Thoracic aorta (tissue), 2 donors: Measurements from ENCODE around the gene NCL. TPM values are rescaled to one million over a fixed set of nuclear protein-coding genes. Genes with fewer than 3 reads are reported as not detected.
A peak's percentile ranks its signal among the peaks of the same experiment; 100 is the strongest.

Source experiments
- ATAC-seq: fragments of 150-250 bp; one replicate; pipeline ENCODE4 v1.8.0; 2017; ENCODE audit warnings: low read depth; ENCODE audit not compliant: insufficient number of reproducible peaks, low FRiP score
- DNase-seq: peaks from one replicate; pipeline ENCODE4 v3.0.0-alpha.2; 2020; ENCODE audit warnings: low spot score
- H3K27ac ChIP-seq, 2 donors: fragments of 200-600 bp; sonication (generic); 1 replicate in 1 of 2; 2 replicates in 1 of 2; pipeline ENCODE4 v1.5.1; 2016; ENCODE audit warnings: mild to moderate bottlenecking in 2 of 2, moderate library complexity in 2 of 2
- H3K27me3 ChIP-seq: fragments of 200-600 bp; sonication (generic); replicated peaks from 2 replicates; pipeline ENCODE4 v1.6.0; 2016; ENCODE audit warnings: mild to moderate bottlenecking; ENCODE audit not compliant: insufficient read depth
- H3K36me3 ChIP-seq: fragments of 200-600 bp; sonication (generic); one replicate; pipeline ENCODE4 v1.5.1; 2016
- H3K4me1 ChIP-seq, 2 donors: fragments of 200-600 bp; sonication (generic); 1 replicate in 1 of 2; 2 replicates in 1 of 2; pipeline versions ENCODE4 v1.5.1 to v1.6.0; 2016; ENCODE audit warnings: low read depth in 2 of 2, mild to moderate bottlenecking in 1 of 2; ENCODE audit not compliant: control insufficient read depth in 1 of 2
- H3K4me3 ChIP-seq: fragments of 200-600 bp; sonication (generic); 2 replicates; pipeline ENCODE4 v1.5.1; 2016; ENCODE audit warnings: mild to moderate bottlenecking
- H3K9me3 ChIP-seq: fragments of 200-600 bp; sonication (generic); 2 replicates; pipeline ENCODE4 v1.5.1; 2016
- total RNA-seq, 2 donors: library from RNA; depleted of rRNA; stranded (reverse); fragments of >200 nt; gene quantifications; one replicate each; pipeline versions ENCODE4 v1.1.0 to v1.2.3, GENCODE V29; 2016
- TF ChIP-seq, protein P1 (sequence below): fragments of 200-600 bp; sonication (generic); IDR thresholded peaks from one replicate; pipeline ENCODE4 v1.5.1; 2019; ENCODE audit warnings: antibody characterized with exemption

NCL gene
- total RNA-seq, 2 donors from 2014 or later, result 80.4 to 210 TPM

DNA sequence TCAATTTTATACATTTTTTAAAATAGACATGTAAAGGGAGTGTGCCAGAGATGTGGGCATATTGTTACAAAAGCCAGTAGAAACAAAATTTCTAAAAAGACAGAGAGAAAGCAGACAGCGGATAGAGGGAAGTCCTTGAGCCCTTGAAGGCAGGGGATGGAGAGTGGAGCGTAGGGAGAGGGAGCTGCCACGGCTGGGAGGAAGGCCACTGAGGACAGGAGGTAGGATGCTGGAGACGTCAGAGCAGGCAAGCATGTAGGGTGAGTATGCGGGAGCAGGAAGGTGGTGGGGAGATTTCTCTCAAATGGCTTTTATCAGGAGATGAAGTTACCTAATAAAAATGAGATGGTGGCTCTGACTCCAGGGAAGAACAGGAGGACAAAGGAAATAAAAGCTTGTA lies 24.0 kb upstream of the NCL start:
- ATAC-seq (no peak), DNase-seq (no peak)
- TF ChIP-seq, protein P1, sequence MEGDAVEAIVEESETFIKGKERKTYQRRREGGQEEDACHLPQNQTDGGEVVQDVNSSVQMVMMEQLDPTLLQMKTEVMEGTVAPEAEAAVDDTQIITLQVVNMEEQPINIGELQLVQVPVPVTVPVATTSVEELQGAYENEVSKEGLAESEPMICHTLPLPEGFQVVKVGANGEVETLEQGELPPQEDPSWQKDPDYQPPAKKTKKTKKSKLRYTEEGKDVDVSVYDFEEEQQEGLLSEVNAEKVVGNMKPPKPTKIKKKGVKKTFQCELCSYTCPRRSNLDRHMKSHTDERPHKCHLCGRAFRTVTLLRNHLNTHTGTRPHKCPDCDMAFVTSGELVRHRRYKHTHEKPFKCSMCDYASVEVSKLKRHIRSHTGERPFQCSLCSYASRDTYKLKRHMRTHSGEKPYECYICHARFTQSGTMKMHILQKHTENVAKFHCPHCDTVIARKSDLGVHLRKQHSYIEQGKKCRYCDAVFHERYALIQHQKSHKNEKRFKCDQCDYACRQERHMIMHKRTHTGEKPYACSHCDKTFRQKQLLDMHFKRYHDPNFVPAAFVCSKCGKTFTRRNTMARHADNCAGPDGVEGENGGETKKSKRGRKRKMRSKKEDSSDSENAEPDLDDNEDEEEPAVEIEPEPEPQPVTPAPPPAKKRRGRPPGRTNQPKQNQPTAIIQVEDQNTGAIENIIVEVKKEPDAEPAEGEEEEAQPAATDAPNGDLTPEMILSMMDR, result no peak
- no peak overlapping the region for H3K4me3 ChIP-seq
- H3K9me3 ChIP-seq, result no peaks in the 10 kb centered on the region
- no peak overlapping the region for H3K27ac ChIP-seq
- H3K36me3 ChIP-seq, result no peaks in the 10 kb centered on the region
- no peaks in the 10 kb centered on the region for H3K4me1 ChIP-seq
- no peaks in the 10 kb centered on the region for H3K27me3 ChIP-seq

DNA sequence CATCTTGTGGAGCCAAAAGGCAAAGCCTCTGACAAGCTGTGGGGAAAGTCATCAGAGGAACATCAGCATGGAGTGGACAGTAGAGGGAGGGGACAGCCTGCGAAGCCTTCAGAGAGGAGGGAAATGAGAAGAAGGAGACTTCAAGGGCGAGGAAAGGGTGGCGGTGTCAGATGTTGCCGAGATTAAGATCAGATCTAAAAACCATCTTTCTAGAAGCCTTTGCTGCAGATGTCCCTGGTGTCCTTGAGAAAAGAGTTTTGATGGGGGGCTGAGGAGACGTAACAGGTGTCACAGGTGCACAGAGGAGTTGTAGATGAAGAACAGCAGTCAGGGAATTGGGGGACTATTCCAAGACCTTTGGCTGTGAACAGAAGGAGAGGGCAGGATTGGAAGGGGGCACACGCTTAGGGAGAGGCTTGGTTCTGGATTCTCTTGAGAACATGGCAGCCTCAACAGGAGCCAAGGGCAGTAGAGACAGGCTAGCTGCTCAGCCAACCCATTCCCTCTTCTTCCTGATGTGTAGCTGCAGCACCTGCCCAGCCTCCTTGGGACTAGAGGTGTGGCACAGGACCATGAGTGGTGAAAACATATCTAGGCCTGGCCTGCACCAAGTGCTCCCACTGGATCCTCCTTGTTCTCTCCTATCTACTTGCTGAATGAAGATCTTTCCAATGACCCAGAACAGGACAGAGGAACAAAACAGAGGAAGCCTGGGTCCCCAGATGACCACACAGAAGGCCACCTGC lies 22.7 kb upstream of the NCL start:
- Histone ChIP-seq H3K27me3 (no peaks in the 10 kb centered on the region), H3K27ac (no peak overlapping the region), H3K4me1 (peaks cover 0 to 8% of the 10 kb centered on the region in 2 donors), H3K4me3 (no peak overlapping the region), H3K36me3 (no peaks in the 10 kb centered on the region), H3K9me3 (no peaks in the 10 kb centered on the region)
- DNase-seq (no peak), ATAC-seq (no peak)
- TF ChIP-seq, protein P1, result no peak

DNA sequence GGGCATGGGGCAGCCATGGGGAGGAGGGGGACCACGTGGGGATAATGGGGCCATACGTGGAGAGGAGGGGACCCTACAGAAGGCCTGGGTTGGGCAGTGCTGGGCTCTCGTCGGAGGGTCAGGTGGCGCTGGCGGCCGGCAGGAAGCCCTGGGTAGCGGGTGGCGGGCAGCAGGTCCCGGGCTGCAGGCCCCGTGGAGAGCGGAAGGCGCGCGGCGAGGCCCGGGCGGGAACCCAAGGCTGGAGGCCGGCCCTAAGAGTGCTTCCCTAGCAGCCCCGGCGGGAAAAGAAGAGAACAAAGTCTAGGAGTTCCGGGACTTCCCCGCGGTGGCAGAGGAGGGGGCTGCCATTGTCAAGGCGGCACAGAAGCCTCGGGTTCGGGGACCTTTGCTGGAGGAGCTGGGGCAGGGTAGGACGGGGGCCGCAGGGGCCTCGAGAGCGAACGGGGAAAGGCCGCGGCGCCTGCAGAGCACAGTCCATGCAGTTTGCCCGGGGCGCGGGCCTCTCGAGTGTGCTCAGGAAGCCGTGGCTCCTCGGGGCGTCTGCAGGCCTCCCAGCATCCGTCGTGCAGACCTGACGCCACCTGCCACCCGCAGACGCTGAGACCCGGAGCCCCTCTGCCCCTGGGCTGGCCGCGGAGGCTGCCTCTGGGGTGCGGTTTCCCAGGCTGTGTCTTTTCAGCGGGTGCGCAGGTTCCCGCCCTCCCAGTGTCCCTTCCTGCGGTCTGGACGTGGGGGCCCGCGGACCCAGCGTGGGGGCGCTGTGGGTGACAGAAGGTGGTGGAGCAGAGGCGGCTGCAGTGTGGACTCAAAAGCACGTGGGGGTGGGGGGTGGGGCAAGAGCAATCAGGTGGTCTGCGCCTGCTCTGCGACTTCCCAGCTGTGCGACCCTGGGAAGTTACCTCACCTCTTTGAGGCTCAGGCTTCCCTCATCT lies 19.4 kb upstream of the NCL start:
- H3K27ac ChIP-seq, result peak overlapping the region; percentile 74 to 84
- peaks cover 0 to 11% of the 10 kb centered on the region in 2 donors for H3K4me1 ChIP-seq
- TF ChIP-seq, protein P1, result no peak
- H3K9me3 ChIP-seq, result no peaks in the 10 kb centered on the region
- no peak for DNase-seq
- H3K27me3 ChIP-seq, result no peaks in the 10 kb centered on the region
- peak overlapping the region; percentile 78 for H3K4me3 ChIP-seq
- ATAC-seq, result no peak
- H3K36me3 ChIP-seq, result no peaks in the 10 kb centered on the region

DNA sequence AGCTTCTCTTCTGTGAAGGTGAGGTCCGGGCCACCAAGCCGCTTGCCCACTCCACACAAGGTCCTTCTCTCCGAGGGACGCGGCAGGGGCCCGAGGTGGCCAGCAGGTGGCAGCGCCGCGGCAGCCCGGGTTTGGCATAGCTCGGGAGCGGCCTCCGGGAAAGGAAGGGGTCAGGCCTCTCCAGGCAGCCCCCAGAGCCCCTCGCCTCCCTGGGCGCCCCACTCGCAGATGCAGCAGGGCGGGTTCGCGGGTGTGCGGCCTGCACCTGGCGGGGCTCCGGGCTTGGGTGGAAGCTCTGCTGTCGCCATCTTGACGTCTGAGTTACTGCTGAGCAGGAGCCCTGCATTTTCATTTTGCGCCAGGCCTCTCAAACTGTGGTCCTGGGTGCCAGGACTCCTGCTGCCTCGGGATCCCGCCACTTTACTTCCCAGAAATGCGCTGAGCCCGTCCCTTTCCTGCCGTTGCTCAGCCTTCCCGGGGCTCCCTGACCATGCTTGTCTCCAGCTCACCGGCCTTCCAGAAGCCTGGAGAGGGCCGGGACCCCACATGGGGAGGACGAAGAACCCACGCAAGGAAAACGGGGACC lies 18.6 kb upstream of the NCL start:
- Histone ChIP-seq H3K4me3 (peak overlapping the region; percentile 78), H3K9me3 (no peaks in the 10 kb centered on the region), H3K36me3 (no peaks in the 10 kb centered on the region), H3K27ac (peak overlapping the region; percentile 74 to 84), H3K27me3 (no peaks in the 10 kb centered on the region), H3K4me1 (peaks cover 0 to 11% of the 10 kb centered on the region in 2 donors)
- ATAC-seq (peak; percentile 90), DNase-seq (no peak)
- TF ChIP-seq, protein P1, result peak; percentile 84

DNA sequence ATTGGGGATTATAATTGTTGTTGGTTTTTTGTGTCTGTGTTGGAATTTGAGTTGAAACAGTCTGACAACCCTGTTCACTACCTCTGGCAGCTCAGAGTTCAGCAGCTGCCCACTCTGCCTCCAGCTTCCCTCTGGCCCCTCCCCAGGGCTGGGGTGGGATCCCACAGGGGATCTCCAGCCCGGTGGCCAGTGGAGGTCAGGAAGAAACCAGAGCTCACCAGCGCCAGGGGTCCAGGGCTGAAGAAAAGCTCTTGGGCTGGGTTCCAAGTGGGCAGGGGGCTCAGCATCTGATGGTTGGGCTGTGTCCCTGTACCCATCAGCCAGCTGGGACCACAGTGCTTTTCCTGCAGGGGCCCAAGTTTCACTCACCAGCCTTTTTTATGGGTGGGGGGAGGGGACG lies 16.5 kb upstream of the NCL start:
- no peak for DNase-seq
- no peak for ATAC-seq

More for the DNA sequence above, 16.5 kb upstream of the NCL start:
- Histone ChIP-seq H3K4me1 (peaks cover 0 to 11% of the 10 kb centered on the region in 2 donors), H3K4me3 (no peak overlapping the region), H3K27me3 (no peaks in the 10 kb centered on the region), H3K36me3 (no peaks in the 10 kb centered on the region), H3K27ac (no peak overlapping the region), H3K9me3 (no peaks in the 10 kb centered on the region)
- TF ChIP-seq, protein P1, result no peak
